HG02938 (cell line): ENCODE data around the gene NPHP4.
"Not testable (repeated sequence)": the region's sequence is repeated elsewhere in the genome, so short reads cannot be mapped to it uniquely, and the experiment has no call there.

Experiments used
- ATAC-seq: cut with Tn5 transposase; IDR thresholded peaks from one replicate; pipeline ENCODE4 v1.9.1; 2021; ENCODE audit warnings: mild to moderate bottlenecking, moderate library complexity; ENCODE audit not compliant: unreplicated experiment

The NPHP4 gene

GRCh38 chr1:6024376-6024775, 32.2 kb upstream of the NPHP4 start:
- ATAC-seq: no peak

- no peak for ATAC-seq
Observed at GRCh38 chr1:6023346-6023745, 31.1 kb upstream of the NPHP4 start.

GRCh38 chr1:6022193-6022592, 30.0 kb upstream of the NPHP4 start:
- no peak for ATAC-seq

- no peak for ATAC-seq
Observed at GRCh38 chr1:6019166-6019845, 27.1 kb upstream of the NPHP4 start.

- ATAC-seq: not testable (repeated sequence)
Observed at GRCh38 chr1:6017654-6018053, 25.4 kb upstream of the NPHP4 start.

GRCh38 chr1:6016191-6016865, 24.1 kb upstream of the NPHP4 start:
- ATAC-seq: no peak

- no peak for ATAC-seq
Observed at GRCh38 chr1:6014130-6014999, 22.1 kb upstream of the NPHP4 start.

GRCh38 chr1:6013491-6013890, 21.3 kb upstream of the NPHP4 start:
- ATAC-seq: no peak

GRCh38 chr1:6012529-6013318, 20.5 kb upstream of the NPHP4 start:
- ATAC-seq: no peak

- no peak for ATAC-seq
Observed at GRCh38 chr1:6011946-6012258, 19.7 kb upstream of the NPHP4 start.

GRCh38 chr1:6011161-6011945, 19.1 kb upstream of the NPHP4 start:
- no peak for ATAC-seq

- no peak for ATAC-seq
Observed at GRCh38 chr1:6010554-6010953, 18.3 kb upstream of the NPHP4 start.

GRCh38 chr1:6009120-6010040, 17.2 kb upstream of the NPHP4 start:
- no peak for ATAC-seq

- no peak for ATAC-seq
Observed at GRCh38 chr1:6008696-6009095, 16.5 kb upstream of the NPHP4 start.

- ATAC-seq: no peak
Observed at GRCh38 chr1:6008084-6008415, 15.8 kb upstream of the NPHP4 start.

GRCh38 chr1:6007318-6008083, 15.3 kb upstream of the NPHP4 start:
- no peak for ATAC-seq

- ATAC-seq: no peak
Observed at GRCh38 chr1:6006882-6007281, 14.7 kb upstream of the NPHP4 start.

GRCh38 chr1:6005276-6005917, 13.2 kb upstream of the NPHP4 start:
- no peak for ATAC-seq
